Panc1 (cell line): ENCODE results near the gene LTA4H.

ENCODE experiments used
- CTCF ChIP-seq: fragments of 450-650 bp; IDR thresholded peaks from 2 replicates; pipeline ENCODE4 v1.5.1; 2017; ENCODE audit warnings: mild to moderate bottlenecking
- POLR2AphosphoS5 ChIP-seq: IDR thresholded peaks from 2 replicates; pipeline ENCODE4 v1.6.1; 2012; ENCODE audit warnings: mild to moderate bottlenecking, low read depth, low read length, moderate library complexity

- no peak for TF ChIP-seq CTCF
- no peak for TF ChIP-seq POLR2AphosphoS5
Measured at GRCh38 chr12:96028538-96028937, 6.8 kb downstream of the LTA4H start.
